Uterus (tissue), 4 donors: ENCODE data around the gene ZMYND19. TPM values are rescaled to one million over a fixed set of nuclear protein-coding genes. Genes with fewer than 3 reads are reported as not detected.
"Not testable (repeated sequence)": the region's sequence is repeated elsewhere in the genome, so short reads cannot be mapped to it uniquely, and the experiment has no call there.

Experiments
- DNase-seq, 2 donors: peaks; one replicate each; pipeline ENCODE4 v3.0.0-alpha.2; 2019 to 2020
- H3K27ac ChIP-seq, 2 donors: fragments of 200-600 bp; sonication (generic); 1 replicate in 1 of 2; 2 replicates in 1 of 2; pipeline ENCODE4 v1.5.1; 2016 to 2018
- H3K27me3 ChIP-seq, 2 donors: fragments of 200-600 bp; sonication (generic); one replicate each; pipeline ENCODE4 v1.5.1; 2018 to 2019; ENCODE audit warnings: control low read depth in 1 of 2
- H3K36me3 ChIP-seq, 2 donors: fragments of 200-600 bp; sonication (generic); one replicate each; pipeline ENCODE4 v1.5.1; 2019; ENCODE audit warnings: control low read depth in 1 of 2
- H3K4me1 ChIP-seq, 2 donors: fragments of 200-600 bp; sonication (generic); one replicate each; pipeline ENCODE4 v1.5.1; 2018 to 2019; ENCODE audit warnings: control low read depth in 1 of 2
- H3K4me3 ChIP-seq, 2 donors: fragments of 200-600 bp; sonication (generic); 1 replicate in 1 of 2; 2 replicates in 1 of 2; pipeline ENCODE4 v1.5.1; 2018 to 2019; ENCODE audit warnings: mild to moderate bottlenecking in 1 of 2
- H3K9me3 ChIP-seq, 2 donors: fragments of 200-600 bp; sonication (generic); one replicate each; pipeline ENCODE4 v1.5.1; 2019; ENCODE audit warnings: control low read depth in 1 of 2
- CTCF ChIP-seq, 4 experiments: fragments of 200-600 bp in 2 of 4; fragments of 450-650 bp in 2 of 4; sonication (generic) in 2 of 4; IDR thresholded peaks; one replicate each; pipeline ENCODE4 v1.5.1; 2016 to 2019; ENCODE audit warnings: antibody characterized with exemption in 4 of 4, mild to moderate bottlenecking in 2 of 4, moderate library complexity in 1 of 4
- POLR2A ChIP-seq, 2 donors: fragments of 450-650 bp; IDR thresholded peaks; one replicate each; pipeline ENCODE4 v1.6.1; 2016; ENCODE audit warnings: antibody characterized with exemption in 2 of 2, mild to moderate bottlenecking in 1 of 2, moderate library complexity in 1 of 2
- intact Hi-C: fragments of 100-400 bp; cut with DNase I; formaldehyde crosslinking; loops from one replicate; pipeline ENCODE4 v1.15.1; 2023; ENCODE audit warnings: low total_unique reads
- small RNA-seq: library from RNA; depleted of rRNA; stranded (forward); fragments of <200 nt; gene quantifications from one replicate; pipeline ENCODE3, GENCODE V24; 2016
- total RNA-seq, 4 donors: library from RNA; depleted of rRNA in 3 of 4; stranded (reverse); fragments of >200 nt in 3 of 4; gene quantifications; one replicate each; pipeline versions ENCODE4 v1.1.0 to v1.2.4, GENCODE V29; 2014 to 2023
- donor health status: DM: yes; HTN: yes; CAD: no.

The ZMYND19 gene
- total RNA-seq, 4 donors from 2014 or later = 14.7 to 26.4 (median 16.3) TPM

GRCh38 chr9:137535120-137535428, 55.2 kb downstream of the ZMYND19 start:
- Histone ChIP-seq H3K9me3 (no peaks in the 10 kb centered on the region), H3K4me1 (no peaks in the 10 kb centered on the region), H3K4me3 (no peak overlapping the region), H3K27ac (no peak overlapping the region), H3K27me3 (no peaks in the 10 kb centered on the region), H3K36me3 (no peaks in the 10 kb centered on the region)
- no peak for DNase-seq
- intact Hi-C loops = no loop called here
- TF ChIP-seq POLR2A (IDR thresholded peaks at IDR 0.05) (no peak), CTCF (IDR thresholded peaks at IDR 0.05) (no peak)

- Histone ChIP-seq H3K9me3 (no peaks in the 10 kb centered on the region), H3K27ac (no peak overlapping the region), H3K4me3 (no peak overlapping the region), H3K4me1 (no peaks in the 10 kb centered on the region), H3K36me3 (no peaks in the 10 kb centered on the region), H3K27me3 (no peaks in the 10 kb centered on the region)
- intact Hi-C loops = no loop called here
- DNase-seq = no peak
- no peak for TF ChIP-seq POLR2A (IDR thresholded peaks at IDR 0.05)
- TF ChIP-seq CTCF (IDR thresholded peaks at IDR 0.05) = peak; percentile 49 to 70 (median 62)
Measured at GRCh38 chr9:137534256-137535119, 55.8 kb downstream of the ZMYND19 start.

- intact Hi-C loops, H3K36me3 ChIP-seq, DNase-seq, H3K27ac ChIP-seq, H3K9me3 ChIP-seq, H3K4me1 ChIP-seq, H3K27me3 ChIP-seq, H3K4me3 ChIP-seq: not testable (repeated sequence)
Measured at GRCh38 chr9:137532891-137533468, 57.3 kb downstream of the ZMYND19 start.

Small RNAs within 50 kb of the gene (small RNA-seq; reads per million reads assigned to genes)
- gene RF00017 = not detected

Other genes with a start within 250 kb of the ZMYND19 start
- gene EXD3, start 167.3 kb downstream of the ZMYND19 start, total RNA-seq = 10 to 100 TPM; 11.8 to 49.0 (median 31.5) TPM
- 10 to 100 TPM in 1 of 4 donors, 1 to 10 TPM in 2, under 1 TPM in 1; 0.29 to 13.3 (median 3.4) TPM for gene NOXA1, start 167.1 kb downstream of the ZMYND19 start, total RNA-seq
- gene ENTPD8, start 149.2 kb downstream of the ZMYND19 start, total RNA-seq = under 1 TPM in 1 of 4 donors, not detected in 3; 0.21 TPM
- gene NSMF, start 131.2 kb downstream of the ZMYND19 start, total RNA-seq = 10 to 100 TPM; 17.4 to 40.7 (median 32.1) TPM
- gene PNPLA7, start 40.1 kb downstream of the ZMYND19 start, total RNA-seq = 10 to 100 TPM in 1 of 4 donors, 1 to 10 TPM in 2, under 1 TPM in 1; 0.26 to 25.7 (median 3.4) TPM
- gene MRPL41, start 38.6 kb downstream of the ZMYND19 start, total RNA-seq = 10 to 100 TPM in 3 of 4 donors, 1 to 10 TPM in 1; 8.6 to 47.9 (median 30.5) TPM
- gene DPH7, start 11.6 kb downstream of the ZMYND19 start, total RNA-seq = 10 to 100 TPM; 31.3 to 42.4 (median 38.4) TPM
- 10 to 100 TPM; 10.3 to 25.1 (median 21.3) TPM for gene ARRDC1, start 15.2 kb upstream of the ZMYND19 start, total RNA-seq
- 100 to 1,000 TPM in 1 of 4 donors, 10 to 100 TPM in 3; 32.6 to 109 (median 74.9) TPM for gene EHMT1, start 28.5 kb upstream of the ZMYND19 start, total RNA-seq